MM.1S (cell line): Measurements from ENCODE around the gene CHST13.

Experiments used
- DNase-seq: peaks from one replicate; pipeline ENCODE4 v3.0.0-alpha.2; 2015
- H2AFZ ChIP-seq: fragments of 300-600 bp; sonication (generic); 2 replicates; pipeline ENCODE4 v1.6.0; 2016; ENCODE audit warnings: antibody characterized with exemption, low read length
- H3F3A ChIP-seq: fragments of 300-600 bp; sonication (generic); 2 replicates; pipeline ENCODE4 v1.6.1; 2016; ENCODE audit warnings: mild to moderate bottlenecking, antibody characterized with exemption, low read length, moderate library complexity, mixed read lengths; ENCODE audit not compliant: insufficient read depth
- H3K27ac ChIP-seq: fragments of 300-600 bp; sonication (generic); 2 replicates; pipeline ENCODE4 v1.5.1; 2016; ENCODE audit warnings: mild to moderate bottlenecking, low read length
- H3K27me3 ChIP-seq: fragments of 300-600 bp; sonication (generic); replicated peaks from 2 replicates; pipeline ENCODE4 v1.6.0; 2016; ENCODE audit warnings: low read length; ENCODE audit not compliant: insufficient read depth
- H3K36me3 ChIP-seq: fragments of 300-600 bp; sonication (generic); replicated peaks from 2 replicates; pipeline ENCODE4 v1.6.1; 2016; ENCODE audit warnings: mild to moderate bottlenecking, low read length, mixed read lengths; ENCODE audit not compliant: insufficient read depth
- H3K4me1 ChIP-seq: fragments of 300-600 bp; sonication (generic); 2 replicates; pipeline ENCODE4 v1.6.1; 2016; ENCODE audit warnings: low read length, mixed read lengths
- H3K4me2 ChIP-seq: fragments of 300-600 bp; sonication (generic); 2 replicates; pipeline ENCODE4 v1.6.0; 2016; ENCODE audit warnings: low read depth, low read length
- H3K4me3 ChIP-seq: fragments of 300-600 bp; sonication (generic); 2 replicates; pipeline ENCODE4 v1.5.1; 2016; ENCODE audit warnings: low read length, mixed read lengths
- H3K79me2 ChIP-seq: fragments of 300-600 bp; sonication (generic); 2 replicates; pipeline ENCODE4 v1.6.1; 2016; ENCODE audit warnings: mixed run types, low read length, mixed read lengths
- H3K9ac ChIP-seq: fragments of 300-600 bp; sonication (generic); 2 replicates; pipeline ENCODE4 v1.6.1; 2016; ENCODE audit warnings: low read length, mixed read lengths
- H3K9me2 ChIP-seq: fragments of 300-600 bp; sonication (generic); replicated peaks from 2 replicates; pipeline ENCODE4 v1.6.1; 2016; ENCODE audit warnings: mild to moderate bottlenecking, low read length, mixed read lengths; ENCODE audit not compliant: insufficient read depth
- H3K9me3 ChIP-seq: fragments of 300-600 bp; sonication (generic); replicated peaks from 2 replicates; pipeline ENCODE4 v1.6.1; 2016; ENCODE audit warnings: mild to moderate bottlenecking, low read length, mixed read lengths; ENCODE audit not compliant: insufficient read depth
- H4K20me1 ChIP-seq: fragments of 300-600 bp; sonication (generic); 2 replicates; pipeline ENCODE4 v1.6.1; 2016; ENCODE audit warnings: mild to moderate bottlenecking, low read length, moderate library complexity, mixed read lengths; ENCODE audit not compliant: insufficient read depth
- CTCF ChIP-seq: fragments of 300-600 bp; sonication (generic); IDR thresholded peaks from 2 replicates; pipeline ENCODE4 v1.5.1; 2016; ENCODE audit warnings: antibody characterized with exemption, low read length, mixed read lengths
- EZH2 ChIP-seq: fragments of 300-600 bp; sonication (generic); optimal IDR thresholded peaks from 2 replicates; pipeline ENCODE3; 2017; ENCODE audit warnings: low read depth, mild to moderate bottlenecking, antibody characterized with exemption, low read length, mixed read lengths
- EZH2phosphoT487 ChIP-seq: fragments of 300-600 bp; sonication (generic); IDR thresholded peaks from 2 replicates; pipeline ENCODE4 v1.6.1; 2018; ENCODE audit warnings: antibody characterized with exemption, low read length

CHST13 gene

DNA sequence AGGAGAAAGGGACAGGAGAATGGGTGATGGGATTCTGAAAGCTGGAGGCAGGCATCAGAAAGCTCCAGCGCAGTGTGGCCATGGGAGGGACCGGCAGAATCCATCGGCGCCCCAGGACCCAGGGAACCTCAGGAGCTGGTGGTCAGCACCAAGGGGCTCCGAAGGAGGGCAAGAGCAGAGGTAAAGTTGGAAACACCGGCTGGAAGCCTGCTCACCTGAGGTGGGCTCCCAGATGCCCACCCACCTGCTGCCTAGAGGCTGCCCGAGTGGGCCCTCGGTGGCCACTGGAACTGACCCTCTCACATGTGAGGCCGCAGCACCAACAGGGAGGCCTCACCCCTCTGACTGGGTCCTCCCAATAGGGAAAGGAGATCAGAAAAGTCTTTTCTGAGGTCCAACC lies 38.0 kb upstream of the CHST13 start:
- no peak overlapping the region for H3K27ac ChIP-seq
- no peaks in the 10 kb centered on the region for H3K36me3 ChIP-seq
- no peak overlapping the region for H2AFZ ChIP-seq
- no peaks in the 10 kb centered on the region for H3F3A ChIP-seq
- no peak overlapping the region for H3K9ac ChIP-seq
- TF ChIP-seq EZH2 (no peak), EZH2phosphoT487 (no peak), CTCF (no peak)
- peaks cover 14% of the 10 kb centered on the region for H3K4me1 ChIP-seq
- H3K4me3 ChIP-seq = no peak overlapping the region
- no peak for DNase-seq
- H3K9me3 ChIP-seq = no peaks in the 10 kb centered on the region
- no peaks in the 10 kb centered on the region for H4K20me1 ChIP-seq
- H3K4me2 ChIP-seq = no peak overlapping the region
- no peaks in the 10 kb centered on the region for H3K9me2 ChIP-seq
- H3K79me2 ChIP-seq = no peaks in the 10 kb centered on the region
- no peaks in the 10 kb centered on the region for H3K27me3 ChIP-seq

- no peak overlapping the region for H3K27ac ChIP-seq
- H3K4me3 ChIP-seq = no peak overlapping the region
- no peaks in the 10 kb centered on the region for H3K79me2 ChIP-seq
- no peaks in the 10 kb centered on the region for H4K20me1 ChIP-seq
- H3K9me3 ChIP-seq = no peaks in the 10 kb centered on the region
- no peaks in the 10 kb centered on the region for H3K27me3 ChIP-seq
- no peak for DNase-seq
- peaks cover 14% of the 10 kb centered on the region for H3K4me1 ChIP-seq
- no peaks in the 10 kb centered on the region for H3K36me3 ChIP-seq
- H3K9ac ChIP-seq = no peak overlapping the region
- TF ChIP-seq CTCF (no peak), EZH2phosphoT487 (no peak), EZH2 (no peak)
- no peaks in the 10 kb centered on the region for H3K9me2 ChIP-seq
- H2AFZ ChIP-seq = peak overlapping the region; percentile 83
- no peaks in the 10 kb centered on the region for H3F3A ChIP-seq
- no peak overlapping the region for H3K4me2 ChIP-seq
Observed at GRCh38 chr3:126486360-126486847, 37.6 kb upstream of the CHST13 start.

- no peak overlapping the region for H3K9ac ChIP-seq
- DNase-seq = peak; percentile 42
Observed at GRCh38 chr3:126487151-126487771, 36.7 kb upstream of the CHST13 start.

More at GRCh38 chr3:126487151-126487771, 36.7 kb upstream of the CHST13 start:
- TF ChIP-seq CTCF (peak; percentile 11; the same call in 1 of the 2 replicates), EZH2 (no peak), EZH2phosphoT487 (no peak)
- H3K27me3 ChIP-seq = no peaks in the 10 kb centered on the region
- H3K79me2 ChIP-seq = no peaks in the 10 kb centered on the region
- no peaks in the 10 kb centered on the region for H3K36me3 ChIP-seq
- peaks cover 14% of the 10 kb centered on the region for H3K4me1 ChIP-seq
- H3K27ac ChIP-seq = peak overlapping the region; percentile 1; the same call in 1 of the 2 replicates
- H3K9me3 ChIP-seq = no peaks in the 10 kb centered on the region
- H2AFZ ChIP-seq = peak overlapping the region; percentile 83
- H3K9me2 ChIP-seq = no peaks in the 10 kb centered on the region
- H3F3A ChIP-seq = no peaks in the 10 kb centered on the region
- H3K4me3 ChIP-seq = no peak overlapping the region
- peak overlapping the region; percentile 63; the same call in 1 of the 2 replicates for H3K4me2 ChIP-seq
- H4K20me1 ChIP-seq = no peaks in the 10 kb centered on the region
